Left ventricle myocardium inferior (tissue), 1 donor: ENCODE data around the gene SLC23A2. TPM values are rescaled to one million over a fixed set of nuclear protein-coding genes. Genes with fewer than 3 reads are reported as not detected.
"Not testable (repeated sequence)": the region's sequence is repeated elsewhere in the genome, so short reads cannot be mapped to it uniquely, and the experiment has no call there.

Experiments
- DNase-seq: peaks from one replicate; pipeline ENCODE4 v3.0.0-alpha.2; 2020
- H3K27ac ChIP-seq: fragments of 200-600 bp; replicated peaks from 2 replicates; pipeline ENCODE4 v1.8.0; 2021
- H3K27me3 ChIP-seq: fragments of 200-600 bp; 2 replicates; pipeline ENCODE4 v1.8.0; 2021; ENCODE audit warnings: low read depth
- H3K36me3 ChIP-seq: fragments of 200-600 bp; 2 replicates; pipeline ENCODE4 v1.8.0; 2021
- H3K4me1 ChIP-seq: fragments of 200-600 bp; 2 replicates; pipeline ENCODE4 v1.8.0; 2021
- H3K4me3 ChIP-seq: fragments of 200-600 bp; 2 replicates; pipeline ENCODE4 v1.8.0; 2021; ENCODE audit warnings: mild to moderate bottlenecking, moderate library complexity
- H3K9me3 ChIP-seq: fragments of 200-600 bp; replicated peaks from 2 replicates; pipeline ENCODE4 v1.8.0; 2021
- CTCF ChIP-seq: fragments of 200-600 bp; IDR thresholded peaks from 2 replicates; pipeline ENCODE4 v1.8.0; 2021; ENCODE audit warnings: antibody characterized with exemption, mild to moderate bottlenecking, borderline replicate concordance
- intact Hi-C: fragments of 100-400 bp; cut with micrococcal nuclease; formaldehyde crosslinking; loops from one replicate; pipeline ENCODE4 v1.11.0; 2022
- total RNA-seq: library from RNA; stranded (reverse); fragmentation: NEBNext Ultra II Directional; extraction: Animal tissue kit (Norgen Biotek cat#: 25700); gene quantifications from one replicate; pipeline ENCODE4 v1.2.1, GENCODE V29; 2021
- donor health status: DM: no; HTN: yes; CAD: no; lungs with severe emphysema.

Gene SLC23A2
- total RNA-seq, 1 donor from 2014 or later: 6.3 TPM

- Histone ChIP-seq H3K9me3 (no peaks in the 10 kb centered on the region), H3K36me3 (no peaks in the 10 kb centered on the region), H3K4me3 (no peak overlapping the region), H3K27ac (no peak overlapping the region), H3K4me1 (no peaks in the 10 kb centered on the region), H3K27me3 (peaks cover 8% of the 10 kb centered on the region)
- no peak for DNase-seq
- TF ChIP-seq CTCF: no peak
- intact Hi-C loops: no loop called here
Observed at GRCh38 chr20:5040345-5040744, 39.0 kb upstream of the SLC23A2 start.

GRCh38 chr20:5039889-5040288 lies 38.6 kb upstream of the SLC23A2 start:
- H3K36me3 ChIP-seq: no peaks in the 10 kb centered on the region
- no peak overlapping the region for H3K4me3 ChIP-seq
- peaks cover 13% of the 10 kb centered on the region for H3K27me3 ChIP-seq
- intact Hi-C loops: no loop called here
- no peak for TF ChIP-seq CTCF
- no peaks in the 10 kb centered on the region for H3K9me3 ChIP-seq
- no peak for DNase-seq
- H3K27ac ChIP-seq: no peak overlapping the region
- H3K4me1 ChIP-seq: no peaks in the 10 kb centered on the region

GRCh38 chr20:5039255-5039657 lies 37.9 kb upstream of the SLC23A2 start:
- H3K27me3 ChIP-seq: peaks cover 15% of the 10 kb centered on the region
- H3K9me3 ChIP-seq: no peaks in the 10 kb centered on the region
- no peaks in the 10 kb centered on the region for H3K4me1 ChIP-seq
- no peak for DNase-seq
- intact Hi-C loops: no loop called here
- H3K27ac ChIP-seq: no peak overlapping the region
- no peak overlapping the region for H3K4me3 ChIP-seq
- no peak for TF ChIP-seq CTCF
- no peaks in the 10 kb centered on the region for H3K36me3 ChIP-seq

DNA sequence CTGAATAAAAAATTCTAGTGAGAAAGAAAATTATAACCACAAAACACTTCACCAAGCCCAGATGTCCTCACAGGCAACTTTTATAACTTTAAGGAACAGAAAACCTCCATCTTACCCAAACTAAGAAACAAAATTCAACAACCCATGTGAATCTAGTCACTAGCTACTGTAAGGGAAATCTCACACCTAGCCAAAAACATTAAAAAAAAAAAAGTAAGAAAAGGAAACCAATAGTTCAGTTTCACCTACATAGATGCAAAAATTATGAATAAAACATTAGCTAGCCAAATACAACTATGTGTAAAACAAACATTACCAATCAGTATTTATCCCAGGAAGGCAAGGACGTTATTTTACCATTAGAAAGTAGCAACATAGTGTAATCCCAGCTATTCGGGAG lies 35.5 kb upstream of the SLC23A2 start:
- H3K36me3 ChIP-seq: no peaks in the 10 kb centered on the region
- no peak overlapping the region for H3K27ac ChIP-seq
- intact Hi-C loops: no loop called here
- no peak overlapping the region for H3K4me3 ChIP-seq
- DNase-seq: no peak
- H3K9me3 ChIP-seq: no peaks in the 10 kb centered on the region
- H3K4me1 ChIP-seq: no peaks in the 10 kb centered on the region
- no peak for TF ChIP-seq CTCF
- peaks cover 22% of the 10 kb centered on the region for H3K27me3 ChIP-seq

GRCh38 chr20:5035518-5035917 lies 34.2 kb upstream of the SLC23A2 start:
- H3K27me3 ChIP-seq: peaks cover 22% of the 10 kb centered on the region
- DNase-seq, H3K27ac ChIP-seq, H3K4me1 ChIP-seq, H3K4me3 ChIP-seq, intact Hi-C loops, H3K36me3 ChIP-seq, H3K9me3 ChIP-seq: not testable (repeated sequence)

DNA sequence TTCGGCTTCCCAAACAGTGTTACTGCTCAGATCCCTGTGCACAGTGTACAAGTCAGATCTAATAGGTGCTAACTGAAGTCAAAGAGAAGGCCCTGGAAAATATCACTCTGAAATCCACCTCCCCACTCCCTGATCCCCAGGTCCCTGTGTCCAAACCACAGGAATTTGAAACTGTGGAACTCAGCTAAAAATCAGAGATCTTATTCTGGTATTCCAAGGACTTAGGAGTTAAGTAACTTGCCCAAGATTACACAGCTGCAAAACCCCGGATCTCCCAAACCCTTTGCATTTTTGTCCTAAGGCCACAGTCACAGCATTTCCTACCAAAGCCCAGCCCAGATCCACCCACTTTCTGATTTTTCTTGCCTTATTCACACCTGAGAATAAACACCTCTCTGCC lies 32.3 kb upstream of the SLC23A2 start:
- no peak for DNase-seq
- no peak for TF ChIP-seq CTCF
- no peaks in the 10 kb centered on the region for H3K36me3 ChIP-seq
- intact Hi-C loops: no loop called here
- H3K27me3 ChIP-seq: peaks cover 22% of the 10 kb centered on the region
- H3K4me3 ChIP-seq: no peak overlapping the region
- no peaks in the 10 kb centered on the region for H3K9me3 ChIP-seq
- no peak overlapping the region for H3K27ac ChIP-seq
- no peaks in the 10 kb centered on the region for H3K4me1 ChIP-seq

DNA sequence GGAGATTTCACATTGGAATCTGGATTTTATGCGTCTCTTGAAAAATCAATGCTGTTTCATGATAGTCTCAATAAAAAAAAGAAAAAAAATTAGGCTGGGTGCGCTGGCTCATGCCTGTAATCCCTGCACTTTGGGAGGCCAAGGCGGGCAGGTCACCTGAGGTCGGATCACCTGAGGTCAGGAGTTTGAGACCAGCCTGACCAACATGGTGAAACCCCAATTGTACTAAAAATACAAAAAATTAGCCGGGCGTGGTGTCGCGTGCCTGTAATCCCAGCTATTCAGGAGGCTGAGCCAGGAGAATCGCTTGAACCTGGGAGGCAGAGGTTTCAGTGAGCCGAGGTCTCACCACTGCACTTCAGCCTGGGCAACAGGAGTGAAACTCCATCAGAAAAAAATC lies 30.4 kb upstream of the SLC23A2 start:
- DNase-seq, H3K4me3 ChIP-seq, H3K27ac ChIP-seq, H3K9me3 ChIP-seq, H3K4me1 ChIP-seq, H3K36me3 ChIP-seq, intact Hi-C loops: not testable (repeated sequence)
- H3K27me3 ChIP-seq: peaks cover 22% of the 10 kb centered on the region
